ENCODE data around the gene BEAN1.

BEAN1 gene, protein sequence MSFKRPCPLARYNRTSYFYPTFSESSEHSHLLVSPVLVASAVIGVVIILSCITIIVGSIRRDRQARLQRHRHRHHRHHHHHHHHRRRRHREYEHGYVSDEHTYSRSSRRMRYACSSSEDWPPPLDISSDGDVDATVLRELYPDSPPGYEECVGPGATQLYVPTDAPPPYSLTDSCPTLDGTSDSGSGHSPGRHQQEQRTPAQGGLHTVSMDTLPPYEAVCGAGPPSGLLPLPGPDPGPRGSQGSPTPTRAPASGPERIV

DNA sequence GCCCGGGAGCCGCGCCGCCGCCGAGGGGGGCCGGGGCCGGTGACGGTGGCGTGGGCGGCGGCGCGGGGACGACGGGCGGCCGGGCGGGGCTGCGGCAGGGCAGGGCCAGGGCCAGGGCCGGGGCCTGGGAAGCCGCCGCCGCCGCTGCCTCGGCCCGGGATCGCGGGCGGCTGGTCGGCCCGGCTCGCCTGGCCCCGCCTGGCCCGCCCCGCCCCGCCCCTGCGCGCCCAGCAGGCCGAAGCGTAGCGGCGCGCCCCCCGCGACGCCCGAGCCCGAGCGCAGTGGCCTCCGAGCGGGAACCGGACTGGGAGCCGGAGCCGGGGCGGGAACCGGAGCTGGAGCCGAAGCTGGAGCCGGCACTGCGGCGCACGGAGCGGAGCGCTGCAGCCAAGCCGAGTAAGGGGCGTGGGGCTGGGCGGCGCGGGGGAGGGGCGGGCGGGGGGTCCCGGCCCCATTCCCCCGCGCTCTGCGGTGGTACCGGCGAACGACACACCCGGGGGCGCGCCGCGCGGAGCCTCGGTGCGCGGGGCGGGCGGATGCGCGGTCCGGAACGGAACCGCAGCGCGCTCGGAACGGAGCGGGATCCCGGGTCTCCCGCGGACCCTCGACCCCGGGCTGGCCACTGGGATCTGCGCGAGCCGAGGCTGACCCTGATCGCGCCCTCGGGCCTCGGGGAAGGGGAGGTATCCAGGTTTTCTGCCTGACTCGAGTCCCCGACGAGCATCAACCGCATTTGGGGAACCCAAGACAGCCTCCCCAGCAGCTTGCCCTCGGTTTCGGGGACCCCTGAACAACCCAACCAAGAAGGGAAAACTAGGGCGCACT, at the start of gene BEAN1:
BEAN1 (plus strand) TSS at position 260 of the 825 bp plus-strand sequence. CDS start 10,382 bp downstream, outside the sequence.
- H3K27ac ChIP-seq (ENCODE audit: low read depth, low read length), result no peak within 1 kb of the TSS
- peaks cover 0 to 23% (median 18%) of the 10 kb centered on the region in 5 donors for H3K4me1 ChIP-seq (ENCODE audit: control insufficient read depth in 5 of 5, insufficient read depth in 5 of 5, low read length in 5 of 5)
- H3K27me3 ChIP-seq (ENCODE audit: control insufficient read depth in 5 of 5, insufficient read depth in 4 of 5, low read length in 5 of 5), result peaks cover 8 to 35% (median 27%) of the 10 kb centered on the region in 5 donors
- peak within 1 kb of the TSS in 3 of 5 donors; percentile 42 to 50 (median 48) for H3K9ac ChIP-seq (ENCODE audit: low read length in 5 of 5)
- no peaks in the 10 kb centered on the region for H3K9me3 ChIP-seq (ENCODE audit: control insufficient read depth in 5 of 5, low read length in 5 of 5)
- H3K36me3 ChIP-seq (ENCODE audit: control insufficient read depth in 5 of 5, insufficient read depth in 5 of 5, low read length in 5 of 5), result no peaks in the 10 kb centered on the region
- peak within 1 kb of the TSS; percentile 51 to 64 (median 54) for H3K4me3 ChIP-seq (ENCODE audit: low read depth in 1 of 5, low read length in 5 of 5)

DNA sequence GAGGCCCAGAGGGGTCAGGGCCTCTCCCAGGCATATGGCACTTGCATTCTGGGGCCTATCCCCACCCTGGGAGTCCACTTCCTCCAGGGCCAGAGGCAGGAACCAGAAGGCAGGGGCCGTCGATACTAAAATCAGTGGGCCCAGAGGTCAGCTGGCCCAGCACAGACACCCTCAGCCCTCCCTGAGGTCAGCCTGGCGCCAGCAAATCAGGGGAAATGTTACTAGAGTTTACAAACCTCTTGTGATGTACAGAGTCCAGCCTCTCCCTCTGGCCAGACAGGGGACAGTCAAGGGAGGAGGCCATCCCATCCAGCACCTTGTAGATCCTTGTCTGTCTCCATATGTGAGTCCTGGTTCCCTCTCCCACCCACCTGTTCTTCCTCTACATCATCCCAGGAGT, 49.8 kb upstream of the BEAN1 start:
- H3K4me1 ChIP-seq (ENCODE audit: control insufficient read depth in 5 of 5, insufficient read depth in 5 of 5, low read length in 5 of 5), result peaks cover 0 to 83% (median 9%) of the 10 kb centered on the region in 5 donors
- H3K27ac ChIP-seq (ENCODE audit: low read depth, low read length), result peak overlapping the region; percentile 80
- no peak overlapping the region for H3K4me3 ChIP-seq (ENCODE audit: low read depth in 1 of 5, low read length in 5 of 5)

DNA sequence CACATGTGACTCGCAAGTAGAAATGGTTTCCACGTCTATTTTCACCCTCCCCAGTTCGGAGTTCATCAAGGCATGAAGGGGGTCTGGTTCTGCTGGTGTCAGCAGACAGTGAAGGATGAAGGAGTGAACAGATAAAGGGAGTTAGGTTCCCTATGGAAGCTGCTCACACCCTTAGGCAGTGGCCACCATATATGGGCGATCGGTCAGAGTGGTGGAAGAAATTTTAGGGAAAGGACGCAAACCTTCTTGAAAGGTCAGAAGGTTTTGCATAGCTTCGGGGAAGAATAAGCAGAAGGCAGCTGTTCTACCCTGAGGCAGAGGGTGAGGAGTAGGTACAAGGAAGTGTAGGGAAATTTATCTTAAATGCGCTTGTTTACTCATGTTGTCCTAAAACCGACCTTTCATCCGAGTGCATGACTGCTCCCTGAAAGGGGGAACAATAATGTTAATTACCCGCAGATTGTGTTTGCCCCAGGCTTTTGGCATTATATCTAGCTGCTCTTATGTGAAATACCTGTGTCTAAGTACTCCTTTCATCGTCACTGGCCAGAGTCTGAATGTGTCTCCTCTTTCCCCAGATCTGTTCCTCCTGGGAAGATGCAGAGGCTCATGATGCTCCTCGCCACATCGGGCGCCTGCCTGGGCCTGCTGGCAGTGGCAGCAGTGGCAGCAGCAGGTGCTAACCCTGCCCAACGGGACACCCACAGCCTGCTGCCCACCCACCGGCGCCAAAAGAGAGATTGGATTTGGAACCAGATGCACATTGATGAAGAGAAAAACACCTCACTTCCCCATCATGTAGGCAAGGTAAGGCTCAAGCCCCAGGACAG, 48.1 kb upstream of the BEAN1 start:
- Histone ChIP-seq H3K4me1 (ENCODE audit: control insufficient read depth in 5 of 5, insufficient read depth in 5 of 5, low read length in 5 of 5) (peaks cover 7 to 83% (median 18%) of the 10 kb centered on the region in 5 donors), H3K9me3 (ENCODE audit: control insufficient read depth in 5 of 5, low read length in 5 of 5) (no peaks in the 10 kb centered on the region), H3K27ac (ENCODE audit: low read depth, low read length) (peak overlapping the region; percentile 80), H3K4me3 (ENCODE audit: low read depth in 1 of 5, low read length in 5 of 5) (no peak overlapping the region), H3K27me3 (ENCODE audit: control insufficient read depth in 5 of 5, insufficient read depth in 4 of 5, low read length in 5 of 5) (no peaks in the 10 kb centered on the region), H3K36me3 (ENCODE audit: control insufficient read depth in 5 of 5, insufficient read depth in 5 of 5, low read length in 5 of 5) (peaks cover 0 to 22% (median 4%) of the 10 kb centered on the region in 5 donors), H3K9ac (ENCODE audit: low read length in 5 of 5) (no peak overlapping the region)

More for the DNA sequence above, 49.8 kb upstream of the BEAN1 start:
- H3K27me3 ChIP-seq (ENCODE audit: control insufficient read depth in 5 of 5, insufficient read depth in 4 of 5, low read length in 5 of 5), result peaks cover 0 to 2% (median 0%) of the 10 kb centered on the region in 5 donors
- H3K9ac ChIP-seq (ENCODE audit: low read length in 5 of 5), result peak overlapping the region in 1 of 5 donors; percentile 16
- H3K36me3 ChIP-seq (ENCODE audit: control insufficient read depth in 5 of 5, insufficient read depth in 5 of 5, low read length in 5 of 5), result peaks cover 0 to 22% (median 4%) of the 10 kb centered on the region in 5 donors
- no peaks in the 10 kb centered on the region for H3K9me3 ChIP-seq (ENCODE audit: control insufficient read depth in 5 of 5, low read length in 5 of 5)

GRCh38 chr16:66379571-66379941, 47.5 kb upstream of the BEAN1 start:
- Histone ChIP-seq H3K36me3 (ENCODE audit: control insufficient read depth in 5 of 5, insufficient read depth in 5 of 5, low read length in 5 of 5) (peaks cover 0 to 22% (median 0%) of the 10 kb centered on the region in 5 donors), H3K27me3 (ENCODE audit: control insufficient read depth in 5 of 5, insufficient read depth in 4 of 5, low read length in 5 of 5) (no peaks in the 10 kb centered on the region), H3K27ac (ENCODE audit: low read depth, low read length) (peak overlapping the region; percentile 80), H3K4me1 (ENCODE audit: control insufficient read depth in 5 of 5, insufficient read depth in 5 of 5, low read length in 5 of 5) (peaks cover 7 to 77% (median 18%) of the 10 kb centered on the region in 5 donors), H3K9me3 (ENCODE audit: control insufficient read depth in 5 of 5, low read length in 5 of 5) (no peaks in the 10 kb centered on the region), H3K9ac (ENCODE audit: low read length in 5 of 5) (no peak overlapping the region), H3K4me3 (ENCODE audit: low read depth in 1 of 5, low read length in 5 of 5) (no peak overlapping the region)

DNA sequence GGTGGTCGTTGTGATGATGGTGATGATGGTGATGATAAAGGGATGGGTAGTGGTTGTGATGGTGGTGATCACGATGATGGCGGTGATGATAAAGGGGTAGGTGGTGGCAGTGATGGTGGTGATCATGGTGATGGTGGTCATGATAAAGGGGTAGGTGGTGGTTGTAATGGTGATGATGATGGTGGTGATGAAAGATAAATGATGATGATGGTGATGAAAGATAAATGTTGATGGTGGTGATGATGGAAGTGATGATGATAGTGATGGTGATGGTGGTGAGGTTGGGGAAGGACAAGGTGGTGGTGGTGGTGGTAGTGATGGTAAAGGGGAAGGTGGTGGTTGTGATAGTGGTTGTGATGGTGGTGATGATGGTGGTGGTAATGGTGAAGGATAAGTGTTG, 46.7 kb upstream of the BEAN1 start:
- Histone ChIP-seq H3K36me3 (ENCODE audit: control insufficient read depth in 5 of 5, insufficient read depth in 5 of 5, low read length in 5 of 5) (peaks cover 0 to 22% (median 0%) of the 10 kb centered on the region in 5 donors), H3K9ac (ENCODE audit: low read length in 5 of 5) (no peak overlapping the region), H3K4me3 (ENCODE audit: low read depth in 1 of 5, low read length in 5 of 5) (no peak overlapping the region), H3K4me1 (ENCODE audit: control insufficient read depth in 5 of 5, insufficient read depth in 5 of 5, low read length in 5 of 5) (peaks cover 7 to 77% (median 18%) of the 10 kb centered on the region in 5 donors), H3K27me3 (ENCODE audit: control insufficient read depth in 5 of 5, insufficient read depth in 4 of 5, low read length in 5 of 5) (no peaks in the 10 kb centered on the region), H3K27ac (ENCODE audit: low read depth, low read length) (peak overlapping the region; percentile 87), H3K9me3 (ENCODE audit: control insufficient read depth in 5 of 5, low read length in 5 of 5) (no peaks in the 10 kb centered on the region)

- peak overlapping the region in 1 of 5 donors; percentile 2 for H3K9ac ChIP-seq (ENCODE audit: low read length in 5 of 5)
- peaks cover 7 to 82% (median 18%) of the 10 kb centered on the region in 5 donors for H3K4me1 ChIP-seq (ENCODE audit: control insufficient read depth in 5 of 5, insufficient read depth in 5 of 5, low read length in 5 of 5)
- peaks cover 0 to 24% (median 3%) of the 10 kb centered on the region in 5 donors for H3K36me3 ChIP-seq (ENCODE audit: control insufficient read depth in 5 of 5, insufficient read depth in 5 of 5, low read length in 5 of 5)
- no peak overlapping the region for H3K4me3 ChIP-seq (ENCODE audit: low read depth in 1 of 5, low read length in 5 of 5)
- H3K27ac ChIP-seq (ENCODE audit: low read depth, low read length), result peak overlapping the region; percentile 87
- no peaks in the 10 kb centered on the region for H3K9me3 ChIP-seq (ENCODE audit: control insufficient read depth in 5 of 5, low read length in 5 of 5)
- no peaks in the 10 kb centered on the region for H3K27me3 ChIP-seq (ENCODE audit: control insufficient read depth in 5 of 5, insufficient read depth in 4 of 5, low read length in 5 of 5)
These were observed 45.4 kb upstream of the BEAN1 start for GRCh38 chr16:66381585-66382170.

DNA sequence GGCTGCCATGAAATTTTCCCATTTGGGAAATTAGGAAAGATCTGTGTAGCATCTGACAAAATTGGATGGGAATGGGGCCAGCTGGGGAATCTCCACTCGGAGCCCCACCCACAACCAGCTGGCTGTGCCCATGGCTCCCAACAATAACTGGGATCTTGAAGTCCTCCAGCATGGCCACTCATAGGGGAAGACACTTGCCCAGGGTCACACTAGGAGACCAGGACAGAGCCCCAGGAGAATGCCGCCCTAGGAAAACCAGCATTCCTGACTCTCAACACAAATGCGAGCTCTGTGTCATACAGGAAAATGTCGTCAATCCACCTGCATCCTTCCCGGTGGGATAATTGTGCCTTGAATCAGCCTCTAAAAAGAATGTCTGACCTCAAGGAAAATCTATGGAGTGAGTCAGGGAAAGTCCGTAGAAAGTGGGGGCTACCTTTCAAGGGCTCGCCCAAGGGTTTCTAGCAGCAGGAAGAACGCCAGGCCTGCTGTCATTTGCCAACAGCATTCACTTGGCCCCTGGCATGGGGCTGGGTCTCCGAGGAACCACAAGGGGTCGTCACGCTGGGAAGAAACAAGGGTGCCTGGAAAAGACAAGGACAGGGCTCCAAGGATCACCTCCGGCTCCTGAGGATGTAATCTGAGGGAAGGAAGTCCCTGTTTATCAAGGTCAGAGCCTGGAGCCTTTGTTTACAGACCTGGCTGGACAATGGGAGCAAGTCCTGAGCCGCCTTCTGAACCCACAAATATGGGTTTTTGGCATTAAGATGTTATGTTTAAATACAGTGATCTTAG, 44.7 kb upstream of the BEAN1 start:
- H3K9ac ChIP-seq (ENCODE audit: low read length in 5 of 5), result peak overlapping the region in 2 of 5 donors; percentile 55 to 56
- no peaks in the 10 kb centered on the region for H3K27me3 ChIP-seq (ENCODE audit: control insufficient read depth in 5 of 5, insufficient read depth in 4 of 5, low read length in 5 of 5)
- H3K27ac ChIP-seq (ENCODE audit: low read depth, low read length), result peak overlapping the region; percentile 87

GRCh38 chr16:66382966-66383299, 44.2 kb upstream of the BEAN1 start:
- Histone ChIP-seq H3K9me3 (ENCODE audit: control insufficient read depth in 5 of 5, low read length in 5 of 5) (no peaks in the 10 kb centered on the region), H3K36me3 (ENCODE audit: control insufficient read depth in 5 of 5, insufficient read depth in 5 of 5, low read length in 5 of 5) (peaks cover 0 to 33% (median 12%) of the 10 kb centered on the region in 5 donors), H3K4me1 (ENCODE audit: control insufficient read depth in 5 of 5, insufficient read depth in 5 of 5, low read length in 5 of 5) (peaks cover 7 to 82% (median 14%) of the 10 kb centered on the region in 5 donors), H3K27ac (ENCODE audit: low read depth, low read length) (peak overlapping the region; percentile 84), H3K4me3 (ENCODE audit: low read depth in 1 of 5, low read length in 5 of 5) (peak overlapping the region in 1 of 5 donors; percentile 15), H3K9ac (ENCODE audit: low read length in 5 of 5) (peak overlapping the region in 3 of 5 donors; percentile 44 to 56 (median 55)), H3K27me3 (ENCODE audit: control insufficient read depth in 5 of 5, insufficient read depth in 4 of 5, low read length in 5 of 5) (no peaks in the 10 kb centered on the region)

More for the DNA sequence above, 44.7 kb upstream of the BEAN1 start:
- peaks cover 7 to 82% (median 16%) of the 10 kb centered on the region in 5 donors for H3K4me1 ChIP-seq (ENCODE audit: control insufficient read depth in 5 of 5, insufficient read depth in 5 of 5, low read length in 5 of 5)
- peak overlapping the region in 1 of 5 donors; percentile 15 for H3K4me3 ChIP-seq (ENCODE audit: low read depth in 1 of 5, low read length in 5 of 5)
- no peaks in the 10 kb centered on the region for H3K9me3 ChIP-seq (ENCODE audit: control insufficient read depth in 5 of 5, low read length in 5 of 5)
- peaks cover 0 to 31% (median 10%) of the 10 kb centered on the region in 5 donors for H3K36me3 ChIP-seq (ENCODE audit: control insufficient read depth in 5 of 5, insufficient read depth in 5 of 5, low read length in 5 of 5)

Data from subcutaneous abdominal adipose tissue (tissue), 5 donors.